DMS79 (cell line): ENCODE measurements around the gene MAML3.

Source experiments
- DNase-seq: peaks from one replicate; lab custom pipeline; 2025; lab: John Stamatoyannopoulos, UW

Gene MAML3

DNA sequence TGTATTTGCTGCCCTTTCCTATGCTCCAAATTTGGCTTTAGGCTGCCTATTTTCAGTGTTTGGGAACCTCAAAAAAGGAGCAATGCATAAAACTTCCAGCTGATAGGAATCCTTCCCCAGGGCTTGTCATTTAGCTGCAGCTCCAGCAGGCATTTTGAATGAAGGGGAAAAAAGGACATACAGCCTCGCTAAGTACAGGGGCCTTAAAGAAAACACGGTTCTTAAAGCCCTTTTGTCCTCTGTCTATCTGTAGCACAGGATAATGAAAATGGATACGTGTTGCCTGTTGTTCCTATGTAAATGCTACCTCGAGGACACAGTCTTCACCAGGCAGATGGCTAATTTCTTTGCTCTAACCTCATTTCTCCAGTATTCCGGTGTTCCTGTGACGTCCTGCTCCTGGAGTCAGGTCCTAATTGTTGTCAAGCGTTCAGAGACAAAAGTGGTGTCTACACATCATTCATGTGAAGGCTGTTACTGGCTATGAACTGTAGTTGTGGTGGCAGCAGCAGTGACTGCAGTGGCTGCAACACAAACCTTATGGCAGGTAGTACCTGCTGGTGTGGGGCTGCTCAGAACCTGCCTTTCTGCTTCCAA lies 371.0 kb downstream of the MAML3 start:
- DNase-seq: no peak

DNA sequence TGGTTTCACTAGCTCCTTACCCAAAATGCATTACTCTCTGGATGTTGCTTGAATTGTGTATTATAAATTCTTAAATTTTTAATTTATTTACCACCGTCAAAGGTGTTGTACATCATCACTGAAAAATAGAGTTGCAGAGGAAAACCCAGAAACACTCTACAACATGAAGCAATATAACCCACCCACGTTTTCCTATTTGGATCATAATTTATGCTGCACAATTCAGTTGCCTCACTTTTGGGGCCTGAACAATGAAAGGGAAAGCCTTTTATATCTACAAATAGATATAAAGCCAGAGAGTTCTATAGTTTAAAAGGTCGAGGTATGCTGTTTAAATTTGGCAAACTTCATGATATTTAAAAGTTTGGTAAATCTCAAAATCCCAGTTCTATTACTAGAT lies 372.9 kb downstream of the MAML3 start:
- no peak for DNase-seq

DNA sequence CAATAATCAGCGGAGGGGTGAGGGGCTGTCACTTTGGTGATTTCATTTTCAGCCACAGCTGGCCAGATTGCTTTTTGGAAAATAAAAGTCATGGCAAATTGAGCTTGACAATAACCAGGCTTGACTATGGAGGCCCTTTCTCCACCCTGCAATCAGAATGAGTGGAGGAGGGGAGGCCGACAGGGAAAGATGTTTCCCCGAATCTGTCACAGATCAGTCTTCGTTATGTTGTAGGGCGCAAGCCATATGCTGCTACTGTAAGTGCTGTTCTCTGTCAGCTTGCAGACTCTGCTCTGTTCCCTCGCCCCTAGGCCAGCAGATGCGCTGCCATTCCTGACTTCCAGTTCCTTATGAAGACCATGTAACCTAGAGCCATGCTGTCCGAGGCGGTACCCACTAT lies 374.3 kb downstream of the MAML3 start:
- no peak for DNase-seq

DNA sequence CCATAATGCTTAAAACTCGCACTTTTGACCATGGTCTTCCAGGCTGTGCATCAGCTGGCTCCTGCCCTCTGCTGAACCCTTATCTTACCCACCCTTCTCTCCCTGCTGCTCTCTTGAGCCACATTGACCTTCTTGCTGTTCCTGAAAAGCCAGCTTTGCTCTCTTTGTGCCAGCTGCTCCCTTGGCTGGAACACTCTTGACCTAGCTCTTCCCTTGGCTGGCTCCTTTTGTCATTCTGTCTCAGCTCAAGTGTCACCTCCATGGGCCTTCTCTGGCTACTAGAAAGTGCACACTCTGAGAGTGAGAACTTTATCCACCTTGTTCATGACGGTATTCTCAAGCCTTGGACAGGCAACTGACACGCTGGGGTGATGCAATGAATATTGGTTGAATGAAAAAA lies 376.2 kb downstream of the MAML3 start:
- DNase-seq: no peak

DNA sequence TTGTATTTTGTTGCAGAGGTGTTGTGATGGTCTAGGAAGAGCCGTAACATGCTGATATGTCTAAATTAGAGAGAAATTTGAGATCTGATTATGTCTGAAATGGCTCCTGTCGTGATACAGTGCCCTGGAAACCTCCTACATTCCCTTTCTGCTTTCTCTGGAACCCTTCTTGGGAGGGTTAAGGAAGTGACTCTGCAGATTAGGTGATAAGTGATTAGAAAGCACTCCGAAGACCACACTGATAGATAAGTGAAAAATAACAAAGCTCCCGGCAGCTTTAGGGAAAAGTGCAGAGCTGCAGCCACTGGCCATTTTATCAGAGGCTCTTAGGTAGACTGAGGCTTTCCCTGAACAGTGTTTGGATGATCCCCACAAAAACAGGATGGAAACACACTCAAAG lies 377.7 kb downstream of the MAML3 start:
- no peak for DNase-seq

DNA sequence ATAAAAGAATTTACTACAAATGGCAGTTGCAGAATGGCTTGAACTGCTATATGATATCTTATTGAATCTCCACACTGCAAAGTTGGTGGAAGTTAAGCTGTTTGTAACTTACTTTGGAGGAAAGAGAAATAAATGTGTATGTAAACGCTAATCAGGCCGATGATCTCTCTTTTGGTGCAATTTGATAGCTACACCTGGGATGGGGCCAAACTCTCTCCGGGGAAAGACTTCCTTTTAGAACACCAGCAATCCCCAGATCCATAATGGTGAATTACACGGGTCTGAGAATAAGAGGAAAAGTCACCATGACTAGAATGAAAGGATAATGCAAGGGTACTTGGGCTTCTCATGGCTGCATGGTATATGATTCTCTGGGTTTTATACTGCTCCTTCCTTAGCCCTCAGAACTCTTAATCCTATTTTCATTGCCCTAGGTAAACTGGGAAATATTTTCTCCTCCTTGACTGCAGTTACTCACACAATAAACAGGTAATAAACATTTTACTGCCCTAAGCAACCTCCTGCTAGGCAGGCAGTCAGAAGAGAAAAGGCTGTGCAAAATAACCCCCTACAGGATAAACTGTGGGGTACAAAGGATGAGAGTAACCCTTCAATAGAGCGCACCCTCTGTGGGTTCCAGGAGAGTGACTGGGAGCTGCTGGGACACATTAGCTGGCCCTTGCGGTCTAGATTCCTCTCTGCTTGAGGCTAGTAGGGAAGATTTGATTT lies 379.1 kb downstream of the MAML3 start:
- DNase-seq: no peak

DNA sequence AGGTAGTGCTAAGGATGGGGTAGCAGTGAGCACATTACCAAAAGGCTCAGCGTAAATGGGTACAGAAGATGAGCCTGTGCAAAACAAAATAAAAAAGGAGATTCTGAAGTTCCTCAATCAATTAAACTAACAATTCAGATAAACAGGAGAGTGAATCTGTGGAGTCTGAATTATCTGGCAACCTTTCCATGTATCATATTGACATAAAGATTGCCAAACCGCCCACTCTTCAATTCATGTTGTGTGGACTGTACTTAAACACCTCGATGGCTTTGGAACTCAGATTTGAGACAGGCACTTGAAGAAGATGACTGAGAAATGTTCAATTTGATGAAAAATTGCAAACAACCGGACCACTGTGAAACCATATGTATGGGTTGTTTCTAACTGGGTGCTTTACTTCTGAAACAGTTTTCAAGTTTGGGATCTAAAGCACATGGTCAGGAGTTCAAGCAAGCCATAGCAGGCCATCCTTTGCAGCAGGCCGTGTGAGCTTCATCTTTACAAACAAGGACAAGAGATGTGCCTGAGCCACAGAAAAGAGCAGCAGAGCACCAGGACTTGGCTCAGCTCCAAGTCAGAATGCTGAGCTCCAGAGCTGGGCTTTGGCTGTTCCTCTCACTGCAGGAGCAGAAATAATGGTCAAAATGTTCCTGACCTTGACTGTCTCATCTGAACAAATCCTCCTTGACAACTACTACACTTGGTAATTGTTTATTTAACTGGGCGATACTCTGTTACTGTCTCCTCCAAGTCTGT lies 380.2 kb downstream of the MAML3 start:
- DNase-seq: no peak

DNA sequence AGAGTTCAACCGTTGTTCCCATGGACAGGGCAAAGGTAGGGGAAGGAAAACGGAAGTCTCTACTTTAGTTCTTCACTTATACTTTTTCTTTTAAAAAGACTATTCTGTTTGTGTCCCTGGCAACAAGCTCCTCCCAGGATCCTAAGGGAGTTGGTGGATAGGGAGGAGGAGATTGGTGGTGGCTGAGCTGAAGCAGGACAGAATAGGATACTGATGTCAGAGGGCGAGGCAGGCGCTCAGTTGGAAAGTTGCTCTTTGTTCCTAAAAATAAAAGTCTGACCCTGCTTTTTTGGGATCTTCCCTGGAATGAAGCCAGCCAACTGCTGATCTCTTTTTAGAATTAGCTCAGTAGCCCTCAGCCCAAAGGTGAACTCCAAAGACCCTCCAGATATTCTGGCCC lies 383.6 kb downstream of the MAML3 start:
- DNase-seq: no peak

DNA sequence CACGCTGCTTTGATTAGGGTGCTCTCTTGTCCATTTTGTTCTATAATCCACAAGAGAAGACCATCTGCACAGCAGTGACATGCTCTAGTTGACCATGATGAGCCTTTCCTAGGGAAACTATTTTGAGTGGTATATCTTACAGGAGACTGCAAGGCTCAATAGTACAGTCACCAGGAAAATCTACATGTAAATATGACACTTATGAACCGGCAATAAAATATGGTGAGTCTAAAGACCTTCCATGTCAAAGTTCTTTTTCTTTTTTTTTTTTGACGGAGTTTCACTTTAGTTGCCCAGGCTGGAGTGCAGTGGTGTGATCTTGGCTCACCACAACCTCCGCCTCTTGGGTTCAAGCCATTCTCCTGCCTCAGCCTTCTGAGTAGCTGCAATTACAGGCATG lies 384.6 kb downstream of the MAML3 start:
- DNase-seq: no peak

DNA sequence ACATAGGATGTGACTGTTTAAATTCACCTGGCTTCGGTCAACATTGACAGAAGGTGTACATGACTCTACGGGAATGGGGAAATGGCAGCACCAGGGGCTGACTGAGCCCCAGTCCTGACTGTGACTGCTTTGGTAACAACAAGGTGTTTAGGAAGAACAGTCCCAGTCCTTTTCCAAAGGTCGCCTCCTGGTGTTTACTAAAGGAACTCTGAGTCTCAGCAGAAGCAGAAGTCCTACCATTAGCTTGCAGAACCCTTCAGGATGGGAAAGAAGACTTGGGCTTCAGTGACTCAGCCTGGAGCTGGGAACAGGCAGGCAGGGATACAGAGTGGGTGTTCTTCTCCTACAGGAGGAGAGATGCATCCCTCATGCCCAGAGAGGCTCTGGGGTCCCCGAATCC lies 385.1 kb downstream of the MAML3 start:
- no peak for DNase-seq

DNA sequence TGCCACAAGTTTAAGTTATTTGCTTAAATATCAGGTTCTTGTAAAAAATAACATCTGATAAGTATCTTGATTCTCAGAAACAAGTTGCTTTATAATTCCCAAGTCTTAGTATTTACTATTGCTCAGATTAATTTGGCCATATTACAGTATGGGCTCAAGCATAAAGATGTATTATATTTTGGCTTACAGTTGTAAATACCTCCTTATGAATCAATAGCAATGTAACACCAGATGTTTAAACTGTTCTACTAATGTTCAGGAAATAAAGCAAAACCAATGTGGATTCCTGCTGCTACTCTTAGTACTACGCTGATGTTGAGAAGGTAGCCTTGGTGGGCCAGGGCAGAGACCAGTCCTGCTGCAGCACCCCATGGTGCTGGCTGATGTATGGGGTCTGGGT lies 385.6 kb downstream of the MAML3 start:
- no peak for DNase-seq

DNA sequence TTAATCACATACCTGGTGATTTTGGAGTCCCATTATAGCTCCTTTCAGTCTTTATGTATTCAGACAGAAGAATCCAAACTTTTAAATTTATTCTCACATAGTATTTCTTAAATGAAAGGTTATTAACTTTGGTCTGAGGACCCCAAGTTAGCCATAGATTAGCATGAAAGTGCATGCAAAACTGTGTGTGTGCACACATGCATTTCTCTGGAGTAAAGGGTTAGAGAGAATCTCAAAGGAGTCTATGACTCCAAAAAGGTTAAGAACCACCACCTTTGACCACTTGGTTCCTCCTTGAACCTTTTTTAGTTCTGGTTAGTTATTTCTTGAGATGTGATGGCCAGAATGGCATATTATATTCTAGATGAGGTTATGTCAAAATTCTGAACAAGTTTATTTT lies 386.4 kb downstream of the MAML3 start:
- no peak for DNase-seq

DNA sequence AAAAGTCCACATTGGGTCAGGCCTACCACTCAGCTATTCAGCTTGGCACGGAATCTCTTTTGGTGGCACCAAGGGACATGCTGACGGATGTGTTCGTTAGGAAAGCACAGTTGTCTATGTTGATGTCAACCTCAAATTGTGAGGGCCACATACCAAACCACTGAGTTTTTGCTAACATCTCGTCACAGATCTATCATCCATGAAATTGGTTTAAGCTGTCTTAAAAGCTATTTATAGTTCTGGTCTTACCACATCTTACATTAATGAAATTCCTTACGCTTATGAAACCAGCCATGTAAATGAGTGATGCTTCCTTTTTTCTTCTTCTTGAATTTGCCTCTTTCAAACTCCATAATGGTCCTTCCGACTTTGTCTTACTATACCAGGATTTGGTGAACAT lies 386.8 kb downstream of the MAML3 start:
- DNase-seq: no peak

DNA sequence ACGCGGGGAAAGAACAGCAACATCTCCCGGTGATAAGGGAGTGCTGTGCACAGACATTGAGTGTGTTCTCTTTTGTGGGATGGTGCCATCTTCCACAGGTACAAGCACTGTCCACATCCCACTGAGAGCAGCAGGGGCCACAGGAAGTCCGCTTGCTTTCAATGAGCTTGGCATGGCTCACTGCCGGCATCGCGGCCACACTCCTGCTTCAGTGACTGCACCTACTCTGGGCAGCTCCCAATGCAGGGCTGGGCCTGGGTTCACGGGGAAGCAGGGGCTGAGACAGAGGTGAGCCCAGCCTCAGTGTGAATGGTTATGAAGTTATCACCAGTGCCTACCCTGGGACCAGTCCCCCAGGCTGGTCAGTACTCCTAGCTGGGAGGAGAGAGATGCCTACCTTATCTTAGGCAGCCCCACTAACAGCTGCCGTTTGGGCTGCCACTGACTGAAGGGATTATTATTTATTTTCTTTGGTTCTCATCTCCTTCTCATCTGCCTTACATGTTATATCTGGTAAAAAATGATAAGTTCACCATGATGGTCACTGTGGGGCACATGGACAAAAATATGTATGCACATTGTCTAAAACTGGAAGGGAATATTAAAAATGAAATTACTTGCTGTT lies 389.2 kb downstream of the MAML3 start:
- DNase-seq: no peak

DNA sequence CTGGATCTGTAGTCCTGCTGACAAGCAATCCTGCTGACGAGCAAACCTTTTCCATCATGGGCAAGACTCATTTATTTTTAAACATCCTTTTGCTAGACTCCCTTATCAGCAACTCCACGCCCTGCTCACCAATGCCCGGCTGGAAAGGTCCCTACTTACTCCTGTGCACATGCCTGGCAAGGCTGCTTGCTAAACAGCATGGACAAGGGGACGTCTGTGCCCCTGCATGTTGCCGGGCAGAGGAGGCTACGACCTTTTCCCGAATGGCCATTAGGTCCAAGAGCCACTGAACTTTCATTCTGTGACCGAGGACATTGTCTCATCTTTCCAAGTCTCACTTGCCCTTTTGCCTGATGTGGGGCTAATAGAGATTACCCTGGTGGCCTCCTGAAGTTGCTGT lies 389.8 kb downstream of the MAML3 start:
- DNase-seq: no peak

DNA sequence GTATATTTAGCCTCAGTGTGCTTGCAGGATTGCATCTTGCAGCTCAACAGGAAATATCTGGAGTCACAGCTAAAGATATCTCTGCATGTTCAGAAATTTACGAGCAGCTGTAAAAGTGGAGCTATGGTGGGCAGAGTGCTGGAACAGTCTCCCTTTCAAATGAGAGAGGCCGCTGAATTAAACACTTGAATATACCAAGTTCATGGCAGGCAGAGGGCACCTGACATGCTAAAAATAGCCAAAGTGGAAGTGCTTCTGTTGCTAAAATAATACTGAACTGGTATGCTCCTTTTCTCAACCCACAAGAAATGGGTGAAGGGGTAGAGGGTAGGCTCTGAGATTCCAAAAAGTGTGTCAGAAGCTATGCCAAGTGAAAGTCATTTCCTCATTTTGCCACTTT lies 390.3 kb downstream of the MAML3 start:
- peak; percentile 42 for DNase-seq

DNA sequence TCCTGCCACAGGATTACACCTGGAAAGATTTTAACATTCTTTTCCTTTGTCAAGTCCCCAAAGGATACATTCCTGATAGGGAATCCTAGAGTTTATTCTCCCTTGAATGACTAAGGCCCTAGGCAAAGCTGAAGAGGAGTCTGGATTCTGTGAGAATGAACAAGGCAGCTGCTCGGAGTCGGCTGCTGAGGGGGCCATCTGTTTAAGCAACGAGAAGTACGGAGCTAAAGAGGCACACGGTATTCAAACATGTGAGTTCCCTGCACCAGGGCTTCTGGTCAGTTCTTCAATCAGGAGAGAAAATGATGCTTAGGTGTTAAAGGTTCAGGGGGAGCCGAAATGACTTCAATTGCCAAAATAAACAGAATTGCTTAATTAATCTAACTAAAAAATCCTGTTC lies 390.8 kb downstream of the MAML3 start:
- DNase-seq: no peak

DNA sequence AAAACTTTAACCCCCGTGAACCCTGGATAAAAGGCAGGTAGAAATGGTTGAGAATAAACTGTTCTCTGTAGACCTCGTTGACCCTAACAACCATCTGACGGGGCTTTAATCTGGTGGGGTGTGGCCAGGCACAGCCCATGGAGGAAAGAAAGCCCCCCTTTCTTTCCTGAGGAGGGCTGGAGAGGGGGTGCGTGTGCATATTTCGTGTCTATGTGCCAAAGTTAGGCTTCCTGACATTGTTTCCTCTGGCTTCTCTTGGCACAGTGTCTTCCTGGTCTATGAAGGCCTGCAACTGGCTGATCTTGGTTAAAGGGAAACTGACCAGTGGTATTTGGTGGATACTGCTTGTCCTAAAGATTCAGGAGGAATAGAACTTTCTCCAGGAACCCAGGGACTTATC lies 391.3 kb downstream of the MAML3 start:
- no peak for DNase-seq

DNA sequence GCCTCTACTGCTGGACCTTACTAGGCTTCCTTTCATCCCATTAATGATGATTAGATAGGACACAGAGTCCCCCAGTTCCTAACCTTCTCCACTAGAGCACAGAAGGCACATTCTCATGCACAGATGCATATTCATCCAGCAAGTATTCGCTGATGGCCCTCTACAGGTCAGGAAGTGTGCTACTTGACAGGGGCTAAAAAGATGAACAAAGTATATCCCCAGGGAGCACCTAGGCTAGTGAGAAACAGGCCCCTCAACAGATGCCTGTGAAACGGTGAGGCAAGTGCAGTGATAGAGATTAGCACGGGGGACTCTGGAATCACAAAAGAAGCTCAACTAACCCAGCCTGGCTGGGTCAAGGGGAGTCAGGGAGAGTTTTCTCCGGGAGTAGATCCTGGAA lies 392.5 kb downstream of the MAML3 start:
- no peak for DNase-seq

DNA sequence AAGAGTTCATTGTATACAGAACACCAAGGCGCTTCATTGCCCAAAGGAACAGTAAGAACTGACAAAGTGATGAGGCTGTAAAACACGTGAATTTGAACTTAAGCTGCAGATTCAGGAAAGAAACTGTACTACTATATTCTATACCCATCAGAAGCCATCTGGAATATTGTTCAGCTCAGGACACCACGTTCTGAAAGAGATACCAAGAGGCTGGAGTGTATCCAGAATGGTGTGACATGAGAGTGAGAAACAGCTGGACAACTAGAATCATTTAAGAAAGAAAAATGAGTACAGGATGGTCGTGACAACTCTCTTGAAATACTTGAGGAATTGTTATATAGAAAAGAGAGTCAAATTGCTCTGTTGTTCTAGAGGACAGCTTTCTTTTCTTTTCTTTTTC lies 393.4 kb downstream of the MAML3 start:
- no peak for DNase-seq

DNA sequence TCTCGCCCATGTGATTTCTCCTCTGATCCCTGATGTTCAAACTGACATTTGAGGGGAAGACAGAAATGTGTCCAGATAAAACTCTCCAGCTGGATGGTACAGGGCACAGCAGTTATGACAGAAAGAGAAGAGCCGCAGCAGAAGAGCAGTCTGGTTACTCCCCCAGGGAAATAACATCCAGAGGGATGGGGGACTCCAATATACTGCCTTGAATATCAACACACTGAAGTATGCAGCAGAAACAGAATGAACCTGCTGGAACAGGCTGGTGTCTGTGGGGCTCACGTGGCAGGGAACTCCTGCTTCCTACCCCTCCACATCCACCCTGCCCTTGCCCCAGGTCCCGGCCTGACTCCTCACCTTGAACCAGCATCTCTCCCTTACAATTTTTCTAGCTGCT lies 394.9 kb downstream of the MAML3 start:
- DNase-seq: no peak

DNA sequence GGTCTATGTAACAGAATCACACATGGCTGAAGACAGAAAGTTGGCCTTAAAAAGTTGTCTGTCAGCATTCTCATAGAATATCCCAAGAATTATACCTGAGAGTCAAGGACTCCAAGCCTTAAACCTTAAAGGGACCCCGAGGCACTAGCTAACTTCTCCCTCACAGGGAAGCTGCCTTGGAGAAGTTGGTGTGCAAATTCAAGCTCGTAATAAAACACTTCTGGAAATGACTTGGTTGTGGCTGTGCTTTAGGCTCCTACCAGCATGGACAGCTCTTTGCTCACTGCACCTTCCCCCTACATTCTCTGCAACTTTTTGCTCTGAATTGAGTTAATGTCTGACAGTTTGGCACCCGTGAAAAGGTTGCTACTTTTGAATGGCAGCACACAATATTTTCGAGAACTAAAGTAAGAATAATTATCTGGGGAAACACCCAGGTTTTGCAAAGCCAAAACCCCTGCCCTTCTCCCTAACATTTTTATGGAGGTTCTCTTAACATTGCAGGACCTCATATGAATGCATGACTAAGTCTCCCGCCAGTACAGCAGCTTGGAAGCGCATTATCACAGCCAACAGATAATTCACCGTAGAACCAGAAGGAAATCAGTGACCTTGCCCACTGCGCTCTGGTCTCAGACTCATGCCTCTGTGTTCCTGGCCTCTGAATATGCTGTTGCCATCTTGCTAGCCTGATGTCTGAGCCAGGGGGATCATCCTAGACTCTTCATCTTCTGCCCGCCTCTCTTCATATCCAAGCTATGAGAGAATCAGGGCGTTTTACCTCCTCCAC lies 397.4 kb downstream of the MAML3 start:
- DNase-seq: no peak
